Dedifferentiated amniotic fluid mesenchymal stem cell (primary cell): ENCODE measurements around the gene FAM9A.
"Not testable (repeated sequence)": the region's sequence is repeated elsewhere in the genome, so short reads cannot be mapped to it uniquely, and the experiment has no call there.

Source experiments
- DNase-seq: peaks from one replicate; pipeline ENCODE4 v3.0.0-alpha.2; 2016; ENCODE audit errors: extremely low spot score

FAM9A gene

GRCh38 chrX:8803326-8803725, 2.1 kb upstream of the FAM9A start:
- no peak for DNase-seq

GRCh38 chrX:8800351-8800750, 832 bp downstream of the FAM9A start:
- DNase-seq: not testable (repeated sequence)

- DNase-seq: not testable (repeated sequence)
These were observed 1.9 kb downstream of the FAM9A start for GRCh38 chrX:8799281-8799680.

- DNase-seq: not testable (repeated sequence)
These were observed 2.5 kb downstream of the FAM9A start for GRCh38 chrX:8798702-8799101.

GRCh38 chrX:8787119-8787518, 14.1 kb downstream of the FAM9A start:
- DNase-seq: not testable (repeated sequence)

GRCh38 chrX:8784162-8784561, 17.0 kb downstream of the FAM9A start:
- no peak for DNase-seq

GRCh38 chrX:8783714-8784098, 17.5 kb downstream of the FAM9A start:
- no peak for DNase-seq

GRCh38 chrX:8783097-8783713, 18.0 kb downstream of the FAM9A start:
- no peak for DNase-seq

GRCh38 chrX:8782595-8782994, 18.6 kb downstream of the FAM9A start:
- DNase-seq: no peak

- not testable (repeated sequence) for DNase-seq
These were observed 19.3 kb downstream of the FAM9A start for GRCh38 chrX:8781921-8782320.

- no peak for DNase-seq
These were observed 28.1 kb downstream of the FAM9A start for GRCh38 chrX:8773117-8773516.

GRCh38 chrX:8760021-8760420, 41.2 kb downstream of the FAM9A start:
- DNase-seq: no peak

GRCh38 chrX:8758706-8759105, 42.5 kb downstream of the FAM9A start:
- DNase-seq: not testable (repeated sequence)

- not testable (repeated sequence) for DNase-seq
These were observed 43.4 kb downstream of the FAM9A start for GRCh38 chrX:8757609-8758389.

GRCh38 chrX:8755813-8756212, 45.4 kb downstream of the FAM9A start:
- no peak for DNase-seq

- DNase-seq: no peak
These were observed 46.1 kb downstream of the FAM9A start for GRCh38 chrX:8755116-8755515.

- no peak for DNase-seq
These were observed 51.5 kb downstream of the FAM9A start for GRCh38 chrX:8749697-8750096.

- no peak for DNase-seq
These were observed 52.3 kb downstream of the FAM9A start for GRCh38 chrX:8748855-8749254.

GRCh38 chrX:8743126-8743732, 58.0 kb downstream of the FAM9A start:
- no peak for DNase-seq

GRCh38 chrX:8741981-8742380, 59.2 kb downstream of the FAM9A start:
- DNase-seq: no peak
